Measurements from ENCODE around the gene CLDN4.

CLDN4 gene

DNA sequence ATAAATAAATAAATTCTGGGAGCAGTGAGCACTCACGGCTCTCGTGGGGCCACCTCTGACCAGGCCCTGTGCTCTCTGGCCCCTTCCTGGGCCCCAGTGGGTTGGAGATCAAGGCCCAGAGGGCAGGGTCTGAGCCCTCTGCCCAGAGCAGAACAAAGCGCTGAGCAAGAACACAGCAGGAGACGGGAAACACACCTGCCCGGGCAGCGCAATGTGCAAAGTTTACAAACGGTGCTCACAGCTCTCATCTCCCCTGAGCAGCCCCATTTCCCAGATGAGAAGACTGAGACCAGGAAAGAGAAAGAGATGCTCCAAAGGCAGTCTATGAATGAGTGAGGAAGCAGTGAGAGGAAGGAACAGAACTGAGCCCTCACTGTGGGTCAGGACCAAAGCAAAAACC, 8.5 kb downstream of the CLDN4 start:
- no peak overlapping the region for H3K4me3 ChIP-seq (ENCODE audit: low read depth in 1 of 2, low read length in 1 of 2)
- TF ChIP-seq, protein P1, sequence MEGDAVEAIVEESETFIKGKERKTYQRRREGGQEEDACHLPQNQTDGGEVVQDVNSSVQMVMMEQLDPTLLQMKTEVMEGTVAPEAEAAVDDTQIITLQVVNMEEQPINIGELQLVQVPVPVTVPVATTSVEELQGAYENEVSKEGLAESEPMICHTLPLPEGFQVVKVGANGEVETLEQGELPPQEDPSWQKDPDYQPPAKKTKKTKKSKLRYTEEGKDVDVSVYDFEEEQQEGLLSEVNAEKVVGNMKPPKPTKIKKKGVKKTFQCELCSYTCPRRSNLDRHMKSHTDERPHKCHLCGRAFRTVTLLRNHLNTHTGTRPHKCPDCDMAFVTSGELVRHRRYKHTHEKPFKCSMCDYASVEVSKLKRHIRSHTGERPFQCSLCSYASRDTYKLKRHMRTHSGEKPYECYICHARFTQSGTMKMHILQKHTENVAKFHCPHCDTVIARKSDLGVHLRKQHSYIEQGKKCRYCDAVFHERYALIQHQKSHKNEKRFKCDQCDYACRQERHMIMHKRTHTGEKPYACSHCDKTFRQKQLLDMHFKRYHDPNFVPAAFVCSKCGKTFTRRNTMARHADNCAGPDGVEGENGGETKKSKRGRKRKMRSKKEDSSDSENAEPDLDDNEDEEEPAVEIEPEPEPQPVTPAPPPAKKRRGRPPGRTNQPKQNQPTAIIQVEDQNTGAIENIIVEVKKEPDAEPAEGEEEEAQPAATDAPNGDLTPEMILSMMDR (IDR thresholded peaks at IDR 0.05): no peak
- no peaks in the 10 kb centered on the region for H3K36me3 ChIP-seq
- no peak overlapping the region for H3K27ac ChIP-seq
- H3K4me1 ChIP-seq (ENCODE audit: control insufficient read depth in 1 of 2, insufficient read depth in 1 of 2, low read depth in 1 of 2, low read length in 1 of 2): peaks cover 4 to 8% of the 10 kb centered on the region in 2 experiments
- no peaks in the 10 kb centered on the region for H3K9me3 ChIP-seq
- H3K27me3 ChIP-seq: peaks cover 42% of the 10 kb centered on the region

DNA sequence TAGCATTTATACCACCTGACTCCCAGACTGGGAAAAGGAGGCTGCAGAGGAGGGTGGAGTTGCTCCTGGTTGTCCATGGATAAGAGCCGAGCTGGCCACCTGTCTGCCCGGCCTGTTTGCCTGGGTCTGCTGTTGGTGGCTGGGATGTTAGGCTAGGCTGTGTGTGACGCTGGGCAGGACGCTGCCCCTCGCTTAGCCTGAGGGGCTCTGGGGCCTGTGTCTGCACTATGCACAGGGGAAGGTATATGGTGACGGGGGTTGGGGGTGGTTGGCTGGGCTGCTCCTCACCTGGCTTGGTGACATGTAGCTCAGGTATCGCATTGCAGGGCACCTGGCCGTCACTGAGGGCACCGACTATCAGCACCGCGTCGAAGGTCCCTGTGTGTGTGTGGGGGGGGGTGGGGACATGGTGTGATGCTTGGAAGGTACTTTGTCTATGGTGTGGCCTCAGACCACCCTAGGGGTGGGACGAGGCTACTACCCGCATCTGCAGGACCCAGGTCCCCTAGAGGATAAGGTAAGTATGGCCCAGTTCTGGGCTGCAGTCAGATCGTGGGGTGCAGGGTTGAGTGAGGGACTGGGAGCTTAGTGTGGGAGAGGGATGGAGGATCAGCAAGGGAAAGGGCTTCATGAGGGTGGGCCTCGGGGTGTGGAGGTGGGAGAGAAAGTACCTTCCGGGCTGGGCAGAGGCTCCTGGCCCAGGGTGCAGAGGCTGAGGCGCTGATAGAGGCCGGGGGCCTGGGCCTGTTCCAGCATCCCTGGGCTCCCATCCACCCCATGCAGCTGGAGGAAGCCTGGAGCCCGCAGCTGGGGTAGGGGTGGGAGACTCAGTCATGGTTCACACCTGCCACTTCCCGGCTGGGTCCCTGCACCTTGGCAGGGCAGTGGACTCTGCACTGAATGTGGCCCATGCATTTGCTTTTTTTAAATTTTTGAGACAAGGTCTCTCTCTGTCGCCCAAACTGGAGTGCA, 9.2 kb downstream of the CLDN4 start:
- Histone ChIP-seq H3K4me1 (ENCODE audit: control insufficient read depth in 1 of 2, insufficient read depth in 1 of 2, low read depth in 1 of 2, low read length in 1 of 2) (peaks cover 4 to 8% of the 10 kb centered on the region in 2 experiments), H3K4me3 (ENCODE audit: low read depth in 1 of 2, low read length in 1 of 2) (no peak overlapping the region)

DNA sequence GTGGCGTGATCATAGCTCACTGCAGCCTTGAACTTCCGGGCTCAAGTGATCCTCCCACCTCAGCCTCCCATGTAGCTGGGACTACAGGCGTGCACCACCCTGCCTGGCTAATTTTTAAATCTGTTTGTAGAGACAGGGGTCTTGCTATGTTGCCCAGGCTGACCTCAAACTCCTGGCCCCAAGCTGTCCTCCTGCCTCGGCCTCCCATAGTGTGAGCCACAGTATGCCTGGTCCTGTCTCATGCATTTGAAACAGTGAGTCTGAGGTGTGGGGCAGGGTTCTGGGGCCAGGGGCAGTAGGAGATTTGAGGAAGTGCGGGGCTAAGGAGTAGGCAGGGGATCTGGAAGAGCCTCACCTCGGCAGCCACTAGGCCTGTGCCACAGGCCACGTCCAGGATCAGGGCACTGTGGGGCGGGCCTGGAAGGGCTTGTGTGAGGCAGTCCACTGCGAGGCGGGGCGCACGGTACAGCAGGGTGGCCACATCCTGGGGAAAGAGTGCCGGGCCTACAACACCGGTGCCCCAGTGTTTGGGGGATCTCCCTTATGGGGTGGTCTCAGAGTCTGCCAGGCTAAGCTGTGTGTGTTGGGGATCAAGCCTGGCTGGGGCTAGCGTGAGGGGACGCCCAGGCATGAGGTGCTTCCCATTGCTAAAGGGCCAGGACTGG, 10.1 kb downstream of the CLDN4 start:
- TF ChIP-seq, protein P1 (IDR thresholded peaks at IDR 0.05): no peak
- Histone ChIP-seq H3K36me3 (no peaks in the 10 kb centered on the region), H3K27ac (no peak overlapping the region), H3K4me1 (ENCODE audit: control insufficient read depth in 1 of 2, insufficient read depth in 1 of 2, low read depth in 1 of 2, low read length in 1 of 2) (peaks cover 4 to 8% of the 10 kb centered on the region in 2 experiments), H3K9me3 (no peaks in the 10 kb centered on the region), H3K27me3 (peaks cover 58% of the 10 kb centered on the region), H3K4me3 (ENCODE audit: low read depth in 1 of 2, low read length in 1 of 2) (no peak overlapping the region)

More for the DNA sequence above, 9.2 kb downstream of the CLDN4 start:
- Histone ChIP-seq H3K27me3 (peaks cover 49% of the 10 kb centered on the region), H3K27ac (no peak overlapping the region), H3K36me3 (no peaks in the 10 kb centered on the region), H3K9me3 (no peaks in the 10 kb centered on the region)
- TF ChIP-seq, protein P1 (IDR thresholded peaks at IDR 0.05): no peak

DNA sequence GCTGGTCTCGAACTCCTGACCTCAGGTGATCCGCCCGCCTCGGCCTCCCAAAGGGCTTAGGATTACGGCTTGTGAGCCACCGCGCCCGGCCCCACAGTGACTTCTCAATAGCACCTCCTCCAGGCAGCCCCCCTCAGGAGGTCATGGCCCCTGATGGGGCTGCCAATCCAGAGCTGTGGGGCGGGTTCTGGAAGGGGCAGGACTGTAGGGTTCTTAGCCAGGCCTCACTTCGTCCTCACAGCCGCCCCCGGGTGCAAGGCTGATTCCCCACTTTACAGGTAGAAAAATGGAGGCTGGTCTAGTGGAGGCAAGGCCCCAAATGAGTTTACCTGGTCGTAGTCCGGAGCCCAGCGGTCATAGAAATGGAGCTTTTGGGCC, 10.9 kb downstream of the CLDN4 start:
- peaks cover 62% of the 10 kb centered on the region for H3K27me3 ChIP-seq
- TF ChIP-seq, protein P1 (IDR thresholded peaks at IDR 0.05): no peak
- no peaks in the 10 kb centered on the region for H3K9me3 ChIP-seq
- H3K36me3 ChIP-seq: no peaks in the 10 kb centered on the region
- no peak overlapping the region for H3K4me3 ChIP-seq (ENCODE audit: low read depth in 1 of 2, low read length in 1 of 2)
- no peak overlapping the region for H3K27ac ChIP-seq
- H3K4me1 ChIP-seq (ENCODE audit: control insufficient read depth in 1 of 2, insufficient read depth in 1 of 2, low read depth in 1 of 2, low read length in 1 of 2): peaks cover 4 to 8% of the 10 kb centered on the region in 2 experiments

DNA sequence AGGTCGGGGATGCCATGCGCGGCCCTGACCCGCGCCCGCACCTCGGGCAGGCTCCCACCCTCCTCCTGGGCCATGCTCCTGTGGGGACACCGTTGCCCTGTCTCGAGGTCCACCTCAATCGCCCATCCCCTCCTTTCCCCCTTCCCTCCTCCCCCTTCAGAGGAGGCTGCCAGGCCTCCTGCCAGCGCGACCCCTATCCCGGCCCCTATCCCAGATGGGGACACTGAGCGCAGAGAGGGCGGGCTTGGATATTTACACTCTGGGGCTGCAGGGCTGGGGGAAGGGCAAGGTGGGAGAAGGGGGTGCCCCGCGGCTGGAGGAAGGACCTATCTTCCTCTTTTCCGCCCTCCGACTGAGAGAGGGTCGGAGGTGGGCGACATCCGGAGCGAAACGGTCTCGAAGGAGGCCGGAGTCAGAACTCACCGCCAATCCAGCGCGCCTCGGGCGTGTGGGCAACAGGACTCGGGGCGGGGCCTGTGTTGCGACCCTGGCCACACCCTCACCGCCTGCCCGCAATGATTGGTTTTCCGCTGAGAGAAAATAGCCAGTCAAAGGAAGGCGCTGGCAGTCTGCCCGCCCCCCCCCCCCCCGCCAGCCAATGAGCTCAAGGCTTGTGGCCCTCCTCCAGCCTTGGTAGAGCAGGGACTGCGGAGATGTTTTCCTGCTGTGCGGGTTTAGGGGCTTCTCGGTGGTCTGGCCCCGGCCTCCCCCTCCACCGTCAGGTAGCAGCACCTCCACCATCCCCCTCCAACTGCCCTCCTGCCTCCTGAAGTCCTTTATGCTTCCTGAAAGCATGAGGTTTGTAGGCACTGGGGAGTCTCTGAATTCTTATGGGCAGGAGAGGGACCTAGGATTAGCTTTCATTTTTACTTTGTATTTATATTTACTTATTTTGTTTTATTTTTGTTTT, 11.5 kb downstream of the CLDN4 start, which contains the start of gene METTL27:
TSS of gene METTL27 (minus strand) at position 450 of the 910 bp plus-strand sequence. CDS start at position 74, 376 bp downstream.
- peak within 1 kb of the TSS; percentile 34 to 47 for H3K4me3 ChIP-seq (ENCODE audit: low read depth in 1 of 2, low read length in 1 of 2)
- H3K27me3 ChIP-seq: peaks cover 62% of the 10 kb centered on the region
- peaks cover 4 to 8% of the 10 kb centered on the region in 2 experiments for H3K4me1 ChIP-seq (ENCODE audit: control insufficient read depth in 1 of 2, insufficient read depth in 1 of 2, low read depth in 1 of 2, low read length in 1 of 2)
- TF ChIP-seq, protein P1 (IDR thresholded peaks at IDR 0.05): no peak
- no peak within 1 kb of the TSS for H3K27ac ChIP-seq
- H3K36me3 ChIP-seq: no peaks in the 10 kb centered on the region
- no peaks in the 10 kb centered on the region for H3K9me3 ChIP-seq

Measured in neutrophil (primary cell).